Non-pigmented ciliary epithelial cell (primary cell): ENCODE measurements around the gene NMNAT3.

Experiments
- DNase-seq: peaks from one replicate; pipeline ENCODE4 v3.0.0-alpha.2; 2010; ENCODE audit warnings: low read depth

NMNAT3 gene

DNA sequence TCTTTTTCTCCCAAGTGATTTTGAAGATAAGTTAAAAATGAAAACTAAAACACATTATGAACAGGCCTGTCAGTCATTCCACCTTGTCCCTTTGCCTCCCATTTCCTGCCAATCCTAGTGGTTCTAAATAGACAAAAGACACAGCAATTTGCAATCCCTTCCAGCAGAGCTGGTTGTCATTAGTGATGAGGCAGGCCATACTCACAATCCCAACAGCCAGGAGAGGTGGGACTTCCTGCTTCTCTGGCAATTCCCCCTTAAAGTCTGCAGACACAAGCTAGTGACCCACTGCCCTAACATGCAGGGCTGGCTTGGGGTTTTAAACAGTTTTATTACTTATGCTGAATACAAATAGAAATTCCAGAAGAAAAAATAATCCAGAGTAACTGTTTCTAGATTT is 99.9 kb downstream of the NMNAT3 start:
- DNase-seq, result no peak

GRCh38 chr3:139577346-139577745 is 100.4 kb downstream of the NMNAT3 start:
- DNase-seq, result no peak

GRCh38 chr3:139574026-139574947 is 103.5 kb downstream of the NMNAT3 start:
- no peak for DNase-seq

DNA sequence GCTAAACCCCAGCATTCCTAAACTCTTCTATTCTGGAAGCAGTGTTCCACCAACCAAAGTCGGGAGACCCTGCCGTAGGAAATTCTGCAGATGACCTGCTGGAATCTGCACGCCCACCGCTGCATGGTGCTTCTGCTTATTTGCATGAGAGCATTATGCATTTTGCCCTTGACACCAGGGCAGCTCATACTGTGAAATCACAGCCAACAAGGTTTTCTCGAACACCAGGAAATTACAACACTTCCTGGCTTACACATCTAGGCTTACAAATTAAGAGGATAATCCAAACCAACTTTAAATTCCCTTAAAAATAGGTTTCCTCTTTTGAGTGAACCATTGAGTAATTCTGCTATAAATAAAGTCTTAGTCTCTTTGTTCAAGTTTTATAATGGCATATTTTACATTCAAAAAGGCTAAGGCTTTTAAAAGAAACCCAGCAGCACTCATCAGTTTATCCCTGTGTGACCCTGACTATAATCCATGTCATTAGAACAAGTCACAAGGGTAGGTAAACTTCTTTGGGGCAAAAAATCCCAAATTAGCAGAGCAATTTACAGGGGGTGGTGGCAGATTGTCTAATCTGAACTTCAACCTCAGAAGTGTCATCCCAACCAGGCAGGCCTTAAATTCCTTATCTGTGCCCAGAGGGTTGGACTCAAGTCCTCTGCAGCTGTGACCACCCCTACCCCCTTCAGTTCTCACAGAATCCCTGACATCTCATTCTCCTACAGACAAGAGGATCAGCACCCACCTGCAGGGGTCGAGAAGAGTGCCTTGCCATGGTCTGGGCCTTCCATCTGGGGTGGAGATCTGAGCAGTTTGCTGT is 104.7 kb downstream of the NMNAT3 start:
- DNase-seq, result no peak

DNA sequence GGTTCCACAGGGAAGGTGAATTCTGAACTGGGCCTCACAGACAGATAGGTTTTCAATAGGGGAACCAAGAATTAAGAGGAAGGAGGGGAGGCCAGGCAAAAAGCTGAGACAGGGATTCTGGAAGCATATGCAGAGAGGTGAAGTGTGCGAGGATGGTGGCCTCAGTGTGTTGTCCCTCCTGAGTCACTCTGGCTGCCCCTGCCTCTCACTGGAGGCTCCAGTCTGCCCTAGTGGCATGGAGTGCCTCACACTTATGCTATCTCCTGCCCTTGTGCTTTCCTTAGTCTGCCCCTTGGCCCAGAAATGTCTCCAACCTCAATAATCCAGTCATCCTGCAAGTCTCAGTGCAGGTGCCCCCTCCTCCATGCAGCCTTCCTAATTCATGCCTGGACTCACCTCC is 106.1 kb downstream of the NMNAT3 start:
- DNase-seq, result no peak

- no peak for DNase-seq
Measured at GRCh38 chr3:139564294-139564861, 113.4 kb downstream of the NMNAT3 start.

GRCh38 chr3:139561959-139562676 is 115.7 kb downstream of the NMNAT3 start:
- no peak for DNase-seq

GRCh38 chr3:139561255-139561817 is 116.4 kb downstream of the NMNAT3 start:
- no peak for DNase-seq

- no peak for DNase-seq
Measured at GRCh38 chr3:139560411-139560810, 117.4 kb downstream of the NMNAT3 start.

DNA sequence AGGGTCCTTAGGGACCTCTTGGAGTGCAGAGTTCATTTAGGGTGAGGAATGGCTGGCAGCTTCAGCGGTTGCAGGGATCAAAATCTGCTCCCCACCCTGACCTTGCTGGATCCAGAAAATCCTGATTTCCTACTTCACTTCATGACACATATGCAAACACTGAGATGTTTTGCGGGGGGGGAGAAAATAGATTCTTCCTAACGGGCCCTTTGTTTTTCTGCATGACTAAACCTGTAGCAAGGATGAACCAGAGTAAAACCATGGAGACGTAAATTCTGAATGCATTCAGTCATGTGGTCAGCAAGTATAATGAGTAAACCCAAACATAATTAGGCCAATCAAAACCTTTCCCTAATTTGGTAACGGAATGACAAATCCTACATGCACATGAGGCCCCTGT is 118.2 kb downstream of the NMNAT3 start:
- no peak for DNase-seq

DNA sequence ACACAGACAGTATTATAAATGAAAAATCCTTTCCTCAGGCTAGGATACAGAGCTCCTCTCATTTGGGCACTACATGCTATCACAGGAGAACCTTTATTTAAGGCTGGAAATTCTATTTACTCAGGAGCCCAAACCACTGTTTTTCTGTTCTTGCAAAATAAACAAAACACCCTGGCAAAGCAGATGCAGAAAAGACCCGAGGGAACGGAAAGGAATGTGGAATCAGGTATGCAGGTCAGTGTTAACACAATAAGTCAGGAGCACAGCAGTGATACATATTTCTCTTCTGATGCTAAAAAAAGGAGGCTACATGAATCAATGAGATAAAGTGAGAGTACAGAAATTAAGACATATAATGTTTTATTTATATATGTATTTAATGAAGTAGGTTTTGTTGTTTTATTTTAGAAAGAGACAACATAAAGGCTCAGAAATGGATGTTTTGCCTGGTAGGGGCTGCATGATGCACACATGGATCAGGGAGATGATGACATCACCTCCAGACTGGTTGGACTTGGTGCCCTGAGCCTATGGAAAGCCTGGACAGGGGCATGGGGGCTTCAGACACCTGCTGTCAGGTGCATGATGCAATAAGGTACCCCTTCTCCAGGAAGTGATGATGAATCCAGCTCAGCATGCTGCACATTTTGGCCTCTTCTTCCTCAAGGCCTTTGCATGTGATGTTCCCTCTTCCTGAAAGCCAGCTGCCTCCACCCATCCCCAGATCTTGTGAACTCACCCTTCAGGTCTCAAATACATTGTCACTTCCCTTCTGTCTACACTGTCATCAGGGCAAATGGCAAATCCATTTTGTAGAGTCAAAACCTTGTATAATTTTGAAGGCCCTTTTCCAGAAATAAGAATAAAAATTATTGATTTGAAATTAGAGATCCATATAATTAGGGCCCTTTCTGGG is 119.2 kb downstream of the NMNAT3 start:
- DNase-seq, result no peak

GRCh38 chr3:139557041-139557440 is 120.7 kb downstream of the NMNAT3 start:
- no peak for DNase-seq

DNA sequence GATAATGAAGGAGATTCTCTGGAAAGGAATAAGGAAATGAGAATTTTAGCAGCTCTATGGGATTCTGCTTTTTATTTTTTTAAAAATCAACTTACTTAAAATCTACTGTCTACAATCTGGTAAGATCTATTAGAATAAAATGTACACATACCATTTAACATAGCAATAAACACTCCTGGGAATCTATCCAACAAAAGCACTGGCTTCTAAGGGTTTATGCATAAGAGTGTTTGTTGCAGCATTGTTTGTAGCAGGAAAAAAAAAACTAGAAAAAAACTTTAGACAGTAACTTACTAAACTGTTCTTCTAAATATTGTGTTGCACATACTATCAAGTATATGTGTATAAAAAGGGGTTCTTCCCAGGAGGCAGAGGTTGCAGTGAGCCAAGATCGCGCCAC is 122.5 kb downstream of the NMNAT3 start:
- DNase-seq, result no peak

DNA sequence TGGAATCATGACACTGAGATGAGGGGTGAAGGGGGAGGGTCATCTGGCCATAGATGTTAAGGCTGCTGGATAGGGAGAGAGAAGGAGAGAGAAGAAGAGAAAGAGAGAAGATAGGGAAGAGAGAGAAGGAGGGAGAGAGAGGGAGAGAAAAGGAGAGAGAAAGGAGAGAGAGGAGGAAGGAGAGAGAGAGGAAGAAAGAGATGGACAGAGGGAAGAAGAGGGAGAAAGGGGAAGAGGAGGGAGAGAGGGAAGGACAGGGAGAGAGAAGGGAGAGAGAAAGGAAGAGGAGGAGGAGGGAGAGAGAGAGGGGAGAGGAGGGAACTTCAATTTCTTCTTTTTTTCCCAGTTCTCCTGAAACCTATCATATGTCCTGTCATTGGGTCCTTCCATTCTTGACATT is 123.1 kb downstream of the NMNAT3 start:
- no peak for DNase-seq

DNA sequence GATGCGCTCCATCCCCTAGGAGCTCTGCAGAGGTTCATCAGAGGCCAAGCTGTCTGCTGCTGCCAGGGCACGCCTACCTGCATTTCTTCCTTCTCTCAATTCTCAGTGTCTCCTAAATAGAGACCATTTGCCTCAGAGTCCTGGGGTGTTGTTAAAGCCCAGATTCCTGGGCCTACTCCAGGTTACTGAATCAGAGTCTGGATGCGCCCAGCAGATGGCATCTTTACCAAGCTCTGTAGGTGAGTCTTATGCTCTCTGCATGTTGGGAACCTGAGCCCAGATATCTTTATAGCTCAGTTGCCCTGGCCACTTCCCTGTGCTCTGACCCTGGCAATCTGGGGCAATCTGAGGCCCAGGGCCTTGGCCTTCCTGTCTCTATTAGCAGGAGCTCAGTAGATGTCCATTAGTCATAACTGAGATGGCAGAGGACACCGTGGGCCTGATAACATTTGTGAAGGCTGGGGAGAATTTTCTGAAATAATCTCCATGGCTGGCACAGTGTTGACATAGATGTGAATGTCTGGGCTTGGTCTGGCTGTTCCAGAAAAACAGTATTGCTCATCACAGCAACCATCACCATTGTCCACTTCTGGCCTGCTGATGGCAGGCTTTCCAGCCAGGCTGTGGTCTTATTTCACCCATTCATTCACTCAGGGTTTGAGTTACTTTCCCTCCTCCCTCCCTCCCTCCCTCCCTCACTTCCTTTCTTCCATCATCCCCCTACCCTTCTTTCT is 125.0 kb downstream of the NMNAT3 start:
- DNase-seq, result no peak

DNA sequence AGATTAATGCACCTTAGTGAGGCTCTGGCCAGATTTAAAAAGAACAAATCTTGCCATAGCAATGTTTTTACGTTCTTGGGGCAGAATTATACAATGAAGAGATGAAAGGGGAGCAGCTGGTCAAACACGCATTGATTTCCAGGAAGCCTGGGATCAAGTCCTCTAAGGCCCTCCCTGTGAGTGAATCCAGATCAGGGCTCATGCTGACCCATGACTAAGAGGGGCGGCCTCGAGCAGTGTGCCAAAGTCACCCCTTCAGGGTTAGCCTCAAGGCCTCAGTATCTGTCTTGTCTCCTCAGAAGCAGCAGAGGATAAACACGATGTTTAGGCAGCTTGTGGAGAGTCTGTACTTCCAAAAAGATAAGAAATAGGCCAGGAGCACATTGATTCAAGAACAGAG is 129.0 kb downstream of the NMNAT3 start:
- no peak for DNase-seq

GRCh38 chr3:139547666-139548065 is 130.1 kb downstream of the NMNAT3 start:
- no peak for DNase-seq

DNA sequence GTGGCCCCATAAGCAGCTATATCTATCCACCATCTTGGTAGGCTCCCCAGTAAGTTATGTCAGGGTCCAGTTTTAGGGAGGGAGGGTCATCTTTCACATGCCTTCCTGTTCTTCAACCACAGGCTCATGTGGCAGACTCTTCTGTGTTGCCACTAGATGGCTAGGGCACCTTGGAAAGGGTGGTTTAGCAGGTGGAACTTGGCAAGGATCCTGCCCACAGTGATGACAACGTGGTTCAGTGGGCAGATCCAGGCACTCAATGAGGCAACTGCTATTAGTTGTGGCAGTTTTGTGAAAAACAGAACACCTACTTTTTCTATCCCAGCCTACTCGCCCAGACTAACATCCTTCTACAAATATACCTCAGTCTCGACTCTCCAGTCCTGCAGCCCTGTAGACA is 131.0 kb downstream of the NMNAT3 start:
- no peak for DNase-seq

DNA sequence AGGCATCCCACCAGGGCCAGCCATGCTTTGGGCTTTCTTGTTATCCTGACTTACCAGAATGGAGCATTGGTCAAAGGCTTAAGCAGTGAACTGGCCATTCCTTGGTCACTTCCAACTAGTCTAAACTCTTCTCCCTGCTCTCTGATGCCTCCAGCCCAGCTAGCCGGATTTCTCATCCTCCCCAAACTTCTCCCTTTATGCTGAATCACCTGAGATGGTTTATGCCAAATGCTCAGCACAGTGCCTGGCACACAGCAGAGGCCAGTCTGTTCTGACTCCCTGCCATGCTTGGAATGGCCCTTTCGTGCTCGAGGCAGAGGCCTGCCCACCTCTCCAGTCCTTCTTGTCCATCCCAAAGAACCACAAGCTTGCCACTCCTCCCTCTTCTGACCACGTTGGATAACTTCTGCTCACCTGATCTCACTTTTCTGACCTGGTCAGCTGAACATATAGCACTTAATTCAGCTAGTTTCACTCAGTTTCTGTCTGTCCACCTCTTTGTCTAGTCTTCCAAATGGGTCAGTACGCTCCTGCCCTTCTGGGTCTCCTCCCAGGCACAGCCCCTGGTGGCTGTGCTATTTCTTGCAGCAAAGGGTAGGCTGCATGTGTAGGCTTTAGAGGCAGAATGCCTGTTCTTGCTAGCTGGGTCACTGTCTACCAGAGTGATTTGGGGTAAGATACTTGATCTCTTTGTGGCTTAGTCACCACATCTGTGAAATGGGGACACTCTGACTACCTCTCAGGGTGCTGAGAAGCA is 136.1 kb downstream of the NMNAT3 start:
- DNase-seq, result no peak
